Esophagus mucosa (tissue), 1 donor: Measurements from ENCODE around the gene MYH7. TPM values are rescaled to one million over a fixed set of nuclear protein-coding genes. Genes with fewer than 3 reads are reported as not detected.

ENCODE experiments used
- ATAC-seq: fragments of 200-7000 bp; cut with Tn5 transposase; one replicate; pipeline ENCODE4 v1.9.1; 2020
- total RNA-seq: library from RNA; stranded (reverse); gene quantifications from one replicate; pipeline ENCODE4 v1.2.4, GENCODE V29; 2023
- donor health status: DM: yes; HTN: yes; CAD: no.

Gene MYH7
- total RNA-seq, 1 donor from 2014 or later: 0.72 TPM

DNA sequence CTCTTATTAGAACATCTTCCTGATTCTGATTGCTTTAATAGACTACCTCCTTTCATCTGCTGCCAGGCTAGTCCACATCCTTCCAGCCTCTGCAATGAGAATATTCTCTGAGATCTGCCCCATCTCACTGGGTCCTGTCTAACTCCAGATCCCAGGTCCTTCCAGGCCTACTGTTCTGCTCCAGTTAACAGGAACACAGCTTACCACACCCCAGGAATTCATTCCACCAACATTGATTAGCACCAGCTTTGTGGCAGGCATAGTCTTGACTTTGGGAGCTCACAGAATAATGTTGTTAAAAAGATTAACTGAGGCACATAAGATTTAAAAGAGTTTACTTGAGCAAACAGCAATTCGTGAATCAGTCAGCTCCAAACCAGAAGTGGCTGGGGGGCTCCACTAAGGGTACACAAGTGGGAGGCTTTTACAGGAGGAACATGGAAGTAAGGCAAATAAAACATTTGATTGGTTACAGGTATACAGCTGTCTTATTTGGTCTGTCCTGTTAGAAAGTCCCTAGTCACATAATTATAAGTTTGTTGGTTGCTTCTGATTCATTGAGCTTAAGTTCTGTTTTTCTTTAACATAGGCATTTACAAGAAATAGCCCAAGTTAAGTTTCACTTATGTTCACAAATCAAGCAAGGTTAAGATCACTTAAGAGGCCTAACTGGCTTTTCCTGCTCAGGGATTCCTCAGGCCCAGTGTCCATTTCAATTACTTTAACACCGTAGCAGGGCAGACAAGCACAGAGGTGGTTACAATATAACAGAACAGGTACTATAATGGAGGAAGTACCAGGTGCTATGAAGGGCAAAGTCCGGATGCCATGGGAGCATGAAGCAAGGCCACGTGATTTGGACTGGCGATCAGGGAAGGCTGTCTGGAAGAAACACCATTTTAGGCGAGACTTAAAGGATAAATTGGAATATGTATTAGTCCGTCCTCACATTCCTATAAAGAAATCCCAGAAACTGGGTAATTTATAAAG is 12.2 kb upstream of the MYH7 start:
- no peak for ATAC-seq

DNA sequence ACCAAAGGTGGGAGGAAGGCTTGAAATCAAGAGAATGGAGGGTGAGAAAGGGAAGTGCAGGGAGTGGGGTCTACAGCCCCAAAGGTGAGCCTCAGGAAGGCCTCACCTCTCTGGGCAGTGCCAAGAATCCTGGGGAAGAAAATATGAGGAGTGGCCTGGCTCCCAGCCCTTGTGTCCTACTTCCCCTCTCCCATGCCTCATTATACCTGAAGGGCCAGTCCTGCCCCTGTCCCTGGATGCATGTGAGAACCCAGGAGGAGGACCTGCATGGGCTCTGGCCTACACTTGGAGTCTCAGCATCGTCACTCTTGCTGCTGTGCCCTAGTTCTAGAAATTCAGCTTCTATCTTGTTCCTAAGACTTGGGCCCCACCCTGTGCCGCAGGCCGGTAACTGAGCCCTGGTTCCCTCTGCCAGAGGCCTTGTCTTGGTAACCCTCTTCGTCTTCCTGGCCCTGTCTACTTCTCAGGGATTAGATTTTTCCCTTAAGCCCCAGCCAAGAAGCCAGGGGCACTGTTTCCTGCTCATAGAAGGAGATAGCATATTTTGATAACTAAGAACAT is 10.9 kb upstream of the MYH7 start:
- ATAC-seq: peak; percentile 47

DNA sequence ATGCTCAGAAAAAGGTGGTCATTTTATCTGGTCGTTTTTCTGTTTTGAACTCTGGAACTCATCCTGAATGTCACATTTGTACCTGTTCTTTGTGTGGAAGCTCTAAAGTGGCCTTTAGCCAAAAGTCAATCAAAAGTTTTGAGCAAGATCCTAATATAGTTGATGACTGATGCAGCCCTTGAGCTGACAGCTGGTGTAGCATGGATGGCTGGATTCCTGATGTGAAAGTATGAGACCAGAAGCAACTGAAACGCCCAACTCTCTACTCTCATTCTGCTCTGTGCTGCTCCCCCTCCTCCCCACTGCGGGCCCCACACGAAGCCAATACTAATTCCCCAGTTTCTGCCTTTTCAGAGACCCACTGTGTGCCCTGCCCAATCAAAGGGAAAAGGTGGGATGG is 10.3 kb upstream of the MYH7 start:
- no peak for ATAC-seq

DNA sequence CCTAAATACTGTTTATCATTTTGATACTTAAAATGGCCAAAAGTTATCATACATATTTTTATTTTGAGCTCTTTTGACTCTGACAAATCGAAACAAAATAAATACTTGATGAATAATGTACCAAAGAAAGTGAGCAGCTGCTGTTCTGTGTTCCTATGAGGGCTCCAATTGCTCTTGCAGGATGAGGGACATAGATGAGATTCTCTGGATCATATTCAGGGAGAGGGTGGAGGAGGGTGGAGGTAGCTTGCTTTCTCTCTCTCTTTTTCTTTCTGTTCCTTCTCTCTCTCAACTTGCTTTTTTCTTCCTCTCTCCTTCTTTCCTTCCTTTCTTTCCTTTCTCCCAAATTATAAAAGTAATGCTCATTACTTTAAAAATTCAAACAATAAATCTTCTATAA is 8.9 kb upstream of the MYH7 start:
- ATAC-seq: no peak

DNA sequence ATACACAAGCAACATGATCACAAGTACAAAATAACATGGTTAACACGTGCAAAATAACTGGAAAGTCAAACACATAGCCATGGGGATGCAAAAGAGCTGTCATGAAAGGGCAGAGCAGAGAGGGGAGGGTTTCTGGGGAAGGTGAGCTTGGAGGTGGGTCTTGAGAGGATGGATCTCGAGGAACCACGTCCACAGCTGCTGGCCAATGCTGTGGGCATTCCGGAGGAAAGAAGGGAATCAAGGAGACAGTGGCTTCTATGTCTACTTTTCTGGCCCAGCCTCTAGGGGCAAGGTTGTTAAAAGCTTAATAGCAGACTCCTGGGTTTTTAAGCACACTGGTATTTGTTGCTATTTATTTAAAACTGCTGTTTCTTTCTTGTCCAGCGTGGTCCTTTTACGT is 8.4 kb upstream of the MYH7 start:
- ATAC-seq: no peak

DNA sequence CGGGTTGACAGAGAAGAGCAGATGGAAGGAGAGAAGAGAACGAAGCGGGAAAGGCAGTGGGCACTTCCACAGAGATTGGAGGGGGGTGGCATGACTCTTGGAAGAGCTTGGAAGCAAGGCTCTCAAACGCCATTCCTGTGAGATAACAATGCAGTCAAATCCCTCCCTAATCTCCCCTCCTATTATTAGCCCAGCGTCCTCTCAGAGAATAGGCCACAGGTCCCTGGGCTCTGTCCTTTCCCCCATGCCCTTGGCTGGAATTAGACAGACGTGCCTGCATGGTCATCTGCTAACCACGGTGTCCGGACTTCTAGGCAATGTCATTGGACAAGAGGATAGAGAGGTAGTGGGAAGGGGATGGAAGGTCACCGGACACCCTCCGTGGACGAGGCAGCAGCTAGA is 8.0 kb upstream of the MYH7 start:
- ATAC-seq: no peak

DNA sequence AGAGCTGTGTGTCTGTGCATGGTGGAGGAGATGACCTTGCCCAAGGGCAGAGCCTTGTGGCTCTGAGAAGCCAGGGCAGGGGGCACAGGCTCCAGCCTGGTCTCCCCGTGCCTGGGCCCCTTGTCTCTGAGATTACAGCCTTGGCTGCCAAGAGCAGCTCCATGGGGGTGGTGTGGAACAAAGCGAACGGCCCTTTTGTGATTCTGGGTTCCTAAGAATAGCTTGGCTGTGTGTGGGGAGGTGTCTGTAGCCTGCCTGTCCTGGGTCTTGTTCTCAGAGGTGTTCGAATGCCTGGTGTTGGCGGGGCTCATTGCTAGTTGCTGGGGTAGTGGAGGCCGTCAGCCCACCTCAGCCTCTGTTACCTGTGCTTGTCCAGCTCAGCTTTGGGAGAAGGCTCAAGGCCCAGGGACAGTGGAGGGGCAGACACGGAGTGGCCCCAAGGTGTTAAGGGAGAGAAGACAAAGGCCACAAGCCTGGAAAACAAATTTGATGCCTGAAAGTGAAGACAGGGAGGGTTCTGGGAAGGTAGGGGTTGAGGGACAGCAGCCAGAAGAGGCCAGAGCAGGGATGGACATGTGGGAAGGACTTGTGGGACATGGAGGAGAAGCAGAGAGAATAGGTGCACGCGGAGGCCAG is 7.4 kb upstream of the MYH7 start:
- ATAC-seq: no peak

DNA sequence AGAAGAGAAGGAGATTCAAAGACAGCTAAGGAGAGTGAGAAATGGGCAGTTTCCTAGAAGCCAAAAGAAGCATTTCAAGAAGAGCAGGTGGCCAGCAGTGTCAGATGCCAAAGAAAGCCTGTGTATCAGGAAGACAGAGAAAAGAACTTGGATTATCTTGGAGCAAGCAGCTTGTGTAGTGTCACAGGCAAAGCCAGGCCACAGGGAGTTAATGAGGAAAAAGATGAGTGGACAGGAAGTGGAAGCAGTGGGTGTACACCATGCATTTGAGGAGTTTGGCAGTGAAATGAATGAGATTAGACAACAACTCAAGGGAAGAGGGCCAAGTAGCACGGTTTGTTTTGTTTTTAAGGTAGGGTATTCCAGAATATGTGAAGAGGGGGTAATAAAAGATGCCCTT is 5.6 kb upstream of the MYH7 start:
- ATAC-seq: no peak

DNA sequence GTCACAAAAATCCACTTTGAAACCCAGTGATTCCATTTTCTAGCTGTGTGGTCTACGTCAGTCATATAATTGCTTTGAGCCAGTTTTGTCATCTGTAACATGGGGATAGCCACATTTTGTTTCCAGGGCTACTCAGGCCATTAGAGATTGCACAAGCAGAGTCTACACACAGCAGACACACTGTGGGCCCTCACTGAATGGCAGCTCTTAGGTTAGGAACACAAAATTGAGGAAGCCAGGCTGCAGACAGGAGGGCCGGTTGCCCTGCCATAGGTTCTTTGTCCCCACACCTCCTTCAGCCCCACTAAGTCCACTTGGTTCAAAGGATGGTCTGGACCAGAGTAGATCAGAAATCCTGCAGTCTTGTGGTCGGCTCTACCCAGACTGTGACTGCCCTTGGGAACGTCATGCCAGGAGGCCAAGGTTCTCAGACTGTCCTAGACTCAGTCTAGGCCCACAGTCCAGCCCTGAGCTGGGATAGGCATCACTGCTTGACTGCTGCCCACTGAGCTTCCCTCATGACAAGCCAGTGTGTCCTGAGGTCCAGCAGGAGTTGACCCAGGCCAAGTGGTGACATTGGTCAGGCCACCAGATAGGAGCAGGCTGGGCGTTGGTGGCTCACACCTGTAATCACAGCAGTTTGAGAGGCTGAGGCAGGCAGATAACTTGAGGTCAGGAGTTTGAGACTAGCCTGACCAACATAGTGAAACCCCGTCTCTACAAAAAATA is 3.8 kb upstream of the MYH7 start:
- ATAC-seq: no peak

DNA sequence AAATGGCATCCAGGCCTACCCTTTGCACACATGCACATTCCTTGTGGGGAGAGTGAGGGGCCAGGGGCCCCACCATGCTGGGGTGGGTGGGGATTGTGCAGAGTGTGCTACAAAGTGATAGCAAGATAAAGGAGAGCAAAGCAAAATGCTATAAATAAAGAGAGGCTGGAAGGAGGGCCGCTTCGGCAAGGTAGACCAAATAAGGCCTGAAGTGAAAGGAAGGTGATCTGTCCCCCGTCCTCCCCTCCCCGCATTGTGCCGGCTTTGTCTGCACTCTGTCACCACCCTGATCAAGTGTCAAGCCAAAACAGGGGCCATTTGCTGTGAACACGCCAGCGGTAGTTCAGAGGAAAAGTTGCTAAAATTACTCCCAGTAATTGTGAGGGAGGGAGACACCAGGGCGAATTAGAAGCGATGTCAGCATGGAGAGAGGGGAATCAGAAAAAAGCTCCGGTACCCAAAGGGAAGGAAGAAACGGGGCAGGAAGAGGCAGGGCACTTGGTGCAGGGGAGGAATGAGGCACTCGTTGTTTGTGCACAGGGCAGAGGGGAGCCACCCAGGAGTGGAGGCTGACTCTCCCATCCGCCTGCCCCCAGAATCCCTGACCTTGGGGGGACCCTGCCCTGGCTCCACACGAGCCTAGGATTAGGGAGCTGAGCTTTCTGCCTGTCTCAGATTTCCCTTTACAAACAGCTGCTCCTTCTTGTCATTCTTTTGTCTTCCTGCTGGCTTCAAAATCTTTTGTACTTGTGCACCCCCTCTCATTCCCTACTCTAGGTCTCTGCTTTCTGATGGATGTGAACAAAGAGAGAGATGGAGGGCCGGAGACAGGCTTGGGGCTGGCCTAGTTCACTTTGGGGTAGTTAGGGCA is 2.9 kb upstream of the MYH7 start:
- ATAC-seq: no peak

DNA sequence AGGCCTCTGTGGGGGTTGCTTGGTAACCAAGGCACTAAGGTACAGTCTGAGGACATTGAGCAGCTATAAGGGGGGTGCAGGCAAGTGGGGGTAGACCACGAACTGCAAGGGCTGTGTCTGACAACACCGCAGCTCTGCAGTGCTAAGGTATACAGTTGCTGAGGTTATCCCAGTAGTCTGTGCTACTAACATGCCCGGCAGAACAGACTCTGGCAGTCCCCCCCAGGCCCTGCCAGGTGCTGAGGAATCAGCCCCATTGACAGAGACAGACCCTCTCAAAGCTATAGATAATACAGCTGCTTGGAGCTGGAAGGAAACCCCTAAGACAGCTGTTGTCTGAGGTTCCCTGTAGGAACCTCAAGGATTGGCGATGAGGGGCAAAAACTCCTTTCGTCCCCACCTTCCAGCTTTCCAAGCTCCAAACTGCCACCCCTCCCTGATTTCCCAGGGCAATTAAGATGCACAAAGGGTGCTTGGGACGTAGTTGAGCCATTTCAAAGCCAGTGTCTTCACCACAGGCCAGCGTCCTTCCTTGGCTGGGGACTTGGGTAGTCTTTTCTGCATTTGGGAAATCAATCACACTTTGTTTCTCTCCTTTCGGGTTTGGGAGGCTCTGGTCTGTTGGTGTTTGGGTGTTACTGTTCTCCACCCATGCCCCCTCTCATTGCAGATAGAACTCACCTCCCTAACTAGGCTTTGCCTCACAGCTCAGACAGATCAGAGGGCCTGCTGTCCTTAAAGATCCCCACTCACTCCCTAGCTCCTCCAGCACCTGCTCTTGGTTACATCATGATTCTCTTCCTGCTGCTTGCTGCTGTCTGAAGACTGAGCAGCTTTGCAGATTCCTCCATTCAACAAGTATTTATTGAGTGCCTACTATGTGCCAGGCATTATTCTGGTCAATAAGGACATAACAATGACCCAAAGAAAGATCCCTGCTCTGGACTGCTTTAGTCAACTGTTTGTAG is 2.0 kb upstream of the MYH7 start:
- no peak for ATAC-seq

DNA sequence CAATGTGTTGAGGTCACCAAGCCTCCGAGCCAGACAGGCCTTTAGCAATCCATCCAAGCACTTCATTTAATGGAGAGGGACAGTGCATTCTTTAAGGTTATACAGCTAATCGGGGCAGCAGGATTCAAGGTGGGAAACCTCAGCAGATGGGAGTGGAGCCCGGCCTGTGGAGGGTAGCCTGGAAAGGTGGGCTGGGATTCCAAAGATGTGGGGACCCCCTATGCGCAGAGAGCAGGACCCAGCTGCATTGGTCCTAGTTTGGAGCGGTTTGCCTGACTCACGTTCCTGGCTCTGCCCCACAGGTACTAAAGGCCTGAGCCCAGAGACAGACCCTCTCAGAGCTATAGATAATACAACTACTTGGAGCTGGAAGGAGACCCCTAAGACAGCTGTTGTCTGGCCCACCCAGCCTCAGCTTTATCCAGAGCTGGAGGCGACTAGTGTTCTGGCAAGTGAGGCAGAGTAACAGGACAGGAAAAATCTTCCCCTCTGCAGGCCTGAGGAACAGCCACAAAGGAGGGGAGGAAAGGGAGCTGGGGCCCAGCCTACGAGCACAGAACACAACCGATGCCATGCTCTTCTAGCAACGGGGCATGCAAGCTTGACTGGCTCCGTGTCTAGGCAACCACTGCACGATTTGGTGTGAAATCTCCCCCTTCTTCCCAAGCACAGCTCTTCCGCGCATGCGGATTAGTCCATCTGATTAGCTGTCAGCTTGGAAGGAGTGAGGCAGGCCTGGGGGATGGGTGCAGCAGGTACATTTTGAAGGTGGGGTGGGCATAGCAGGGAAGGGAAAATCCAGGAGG is 1.1 kb upstream of the MYH7 start:
- ATAC-seq: no peak

DNA sequence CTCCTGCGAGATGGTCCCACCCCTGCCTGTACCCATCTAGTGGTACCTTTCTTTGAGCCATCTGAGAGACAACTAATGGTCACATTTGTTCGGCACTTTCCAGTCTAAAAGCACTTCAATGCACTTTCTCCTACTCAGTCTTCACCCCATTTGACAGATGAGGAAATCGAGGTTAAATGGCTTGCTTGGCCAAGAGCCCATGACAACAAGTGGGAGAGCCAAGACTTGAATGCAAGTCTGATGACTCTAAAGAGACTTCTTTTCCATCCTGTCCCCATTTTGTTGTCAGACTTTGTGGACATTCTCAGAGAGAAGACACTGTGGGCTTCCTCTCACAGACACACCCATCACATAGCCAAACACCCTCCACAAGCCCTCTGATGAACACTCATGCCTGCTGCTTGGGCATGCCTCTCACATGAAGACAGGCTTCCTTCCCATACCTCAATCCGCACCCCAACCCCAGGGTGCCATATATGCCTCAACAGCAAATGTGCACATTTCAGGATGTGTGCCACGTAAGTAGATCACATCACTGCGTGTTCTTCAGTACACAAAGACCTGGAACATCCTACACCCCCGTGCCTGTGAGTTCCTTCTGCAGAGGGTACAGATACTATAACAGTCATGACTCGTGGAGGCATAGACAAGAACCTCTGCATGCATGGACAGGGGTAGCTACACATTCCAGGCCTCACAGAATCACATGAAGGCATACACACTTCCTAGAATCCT is 805 bp downstream of the MYH7 start:
- no peak for ATAC-seq

DNA sequence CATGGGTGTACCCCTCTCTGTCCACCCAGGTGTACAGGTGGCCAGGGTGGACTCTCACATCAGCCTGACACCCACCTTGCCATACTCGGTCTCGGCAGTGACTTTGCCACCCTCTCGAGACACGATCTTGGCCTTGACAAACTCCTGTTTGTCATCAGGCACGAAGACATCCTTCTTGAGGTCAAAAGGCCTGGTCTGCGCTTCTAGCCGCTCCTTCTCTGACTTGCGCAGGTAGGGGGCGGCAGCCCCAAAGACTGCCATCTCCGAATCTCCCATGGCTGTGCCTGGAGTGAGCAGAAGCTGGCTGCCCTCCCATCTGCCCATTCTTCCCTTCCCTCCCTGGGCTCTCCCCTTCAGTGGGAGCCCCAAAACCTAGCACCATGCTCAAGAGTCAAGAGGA is 2.0 kb downstream of the MYH7 start:
- ATAC-seq: no peak

DNA sequence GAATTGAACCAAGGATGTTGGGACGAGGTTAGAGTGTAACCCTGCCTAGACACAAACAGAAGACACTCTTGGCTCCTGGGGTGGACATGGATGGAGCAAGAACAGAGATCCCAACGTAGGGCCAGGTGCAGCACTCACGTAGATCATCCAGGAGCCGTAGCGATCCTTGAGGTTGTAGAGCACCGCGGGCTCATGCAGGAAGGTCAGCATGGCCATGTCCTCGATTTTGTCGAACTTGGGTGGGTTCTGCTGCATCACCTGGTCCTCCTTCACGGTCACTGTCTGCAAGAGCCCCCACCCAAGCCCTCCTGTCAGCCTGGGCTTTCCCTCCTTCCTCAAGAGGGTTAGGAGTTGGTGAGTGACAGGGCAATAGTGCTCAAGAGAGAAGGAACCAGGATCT is 2.5 kb downstream of the MYH7 start:
- no peak for ATAC-seq

DNA sequence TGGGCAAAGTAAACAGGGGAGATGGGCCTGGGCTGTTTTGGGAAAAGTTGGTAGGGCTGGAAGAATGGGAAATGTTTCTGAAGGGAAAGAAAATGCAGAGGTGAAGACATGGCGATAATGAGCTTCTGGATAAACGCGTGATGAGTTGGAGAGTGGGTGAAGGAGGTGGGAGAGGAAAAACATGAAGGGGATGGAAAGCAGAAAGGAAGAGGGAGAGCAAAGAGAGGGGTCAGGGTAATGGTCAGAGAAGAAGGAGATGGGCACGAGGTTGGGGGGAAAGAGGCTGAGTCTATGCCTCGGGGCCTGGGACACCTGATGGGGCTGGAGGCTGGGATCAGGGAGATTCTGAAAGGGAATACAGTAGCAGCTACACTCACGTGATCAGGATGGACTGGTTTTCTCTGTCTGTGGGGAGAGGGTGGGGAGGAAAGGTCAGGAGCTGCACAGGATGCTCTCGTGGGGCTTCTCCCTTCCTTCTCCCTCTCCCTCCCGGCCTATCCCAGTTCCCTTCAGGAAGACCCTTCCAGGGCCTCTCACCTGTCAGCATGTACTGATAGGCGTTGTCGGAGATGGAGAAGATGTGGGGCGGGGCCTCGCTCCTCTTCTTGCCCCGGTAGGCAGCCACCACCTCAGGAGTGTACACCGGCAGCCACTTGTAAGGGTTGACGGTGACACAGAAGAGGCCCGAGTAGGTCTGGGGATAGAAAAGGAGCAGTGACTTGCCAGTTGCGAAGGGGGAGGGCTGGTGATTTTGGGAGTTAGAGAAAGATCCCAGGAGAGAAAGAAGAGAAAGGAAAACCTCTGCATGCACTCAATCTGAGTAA is 3.1 kb downstream of the MYH7 start:
- ATAC-seq: no peak

DNA sequence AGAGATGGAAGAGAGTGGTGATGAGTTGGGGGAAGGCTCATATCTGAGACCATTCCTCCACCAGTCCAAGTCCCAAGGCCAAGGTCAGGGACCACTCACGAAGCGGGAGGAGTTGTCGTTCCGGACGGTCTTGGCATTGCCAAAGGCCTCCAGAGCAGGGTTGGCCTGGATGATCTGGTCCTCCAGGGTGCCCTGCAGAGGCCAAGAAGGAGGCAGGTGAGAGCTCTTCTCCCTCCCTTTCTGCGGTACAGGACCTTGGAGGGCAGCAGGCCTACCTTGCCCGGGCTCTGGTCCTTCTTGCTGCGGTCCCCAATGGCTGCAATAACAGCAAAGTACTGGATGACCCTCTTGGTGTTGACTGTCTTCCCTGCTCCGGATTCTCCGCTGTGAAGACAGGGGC is 4.0 kb downstream of the MYH7 start:
- ATAC-seq: no peak

DNA sequence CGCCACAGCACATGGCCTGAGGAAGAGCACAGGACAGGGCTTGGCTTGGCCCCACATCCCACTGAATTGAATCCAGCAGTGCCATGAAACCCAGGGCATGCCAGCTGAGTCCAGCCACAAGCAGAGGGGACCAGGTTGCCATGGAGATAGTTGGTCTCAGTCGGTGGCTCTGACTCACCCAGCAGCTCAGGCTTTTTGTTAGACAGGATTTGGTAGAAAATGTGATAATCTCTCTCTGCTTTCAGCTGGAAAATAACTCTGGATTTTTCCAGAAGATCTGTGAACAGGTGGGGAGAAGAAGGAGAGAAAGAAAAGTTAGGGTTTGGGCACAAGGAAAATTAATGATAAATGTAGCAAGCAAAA is 4.8 kb downstream of the MYH7 start:
- ATAC-seq: no peak
